Esophagus muscularis mucosa (tissue), 4 donors: ENCODE measurements around the gene GADD45GIP1. TPM values are rescaled to one million over a fixed set of nuclear protein-coding genes. Genes with fewer than 3 reads are reported as not detected.

Source experiments
- DNase-seq: peaks from one replicate; pipeline ENCODE4 v3.0.0-alpha.2; 2017; ENCODE audit errors: extremely low spot score
- H3K27ac ChIP-seq, 4 donors: fragments of 200-600 bp; sonication (generic); replicated peaks in 1 of 4; 1 replicate in 3 of 4; 2 replicates in 1 of 4; pipeline ENCODE4 v1.5.1; 2016 to 2019; ENCODE audit warnings: mild to moderate bottlenecking in 1 of 4
- H3K27me3 ChIP-seq, 4 donors: fragments of 200-600 bp; sonication (generic); one replicate each; pipeline versions ENCODE4 v1.5.1 to v1.6.0; 2016 to 2019
- H3K36me3 ChIP-seq, 4 donors: fragments of 200-600 bp; sonication (generic); one replicate each; pipeline ENCODE4 v1.5.1; 2016 to 2019
- H3K4me1 ChIP-seq, 4 donors: fragments of 200-600 bp; sonication (generic); one replicate each; pipeline ENCODE4 v1.5.1; 2016 to 2019
- H3K4me3 ChIP-seq, 4 donors: fragments of 200-600 bp; sonication (generic); 1 replicate in 2 of 4; 2 replicates in 2 of 4; pipeline ENCODE4 v1.5.1; 2016 to 2019; ENCODE audit warnings: mild to moderate bottlenecking in 4 of 4, moderate library complexity in 1 of 4
- H3K9me3 ChIP-seq, 4 donors: fragments of 200-600 bp; sonication (generic); 1 replicate in 3 of 4; 2 replicates in 1 of 4; pipeline ENCODE4 v1.5.1; 2016 to 2019
- EP300 ChIP-seq: sonication (generic); formaldehyde crosslinking; IDR thresholded peaks from one replicate; pipeline ENCODE4 v1.6.1; 2017; ENCODE audit warnings: antibody characterized with exemption
- POLR2A ChIP-seq: fragments of 450-650 bp; IDR thresholded peaks from one replicate; pipeline ENCODE4 v1.6.1; 2017; ENCODE audit warnings: antibody characterized with exemption, moderate library complexity, mild to moderate bottlenecking, low read depth
- POLR2AphosphoS5 ChIP-seq, 2 donors: sonication (generic); formaldehyde crosslinking; IDR thresholded peaks; one replicate each; pipeline ENCODE4 v1.6.1; 2017; ENCODE audit warnings: antibody characterized with exemption in 2 of 2
- WGBS: methylation state at CpG from one replicate; pipeline ENCODE4 v1.1.5; 2018; 5-methylcytosine and 5-hydroxymethylcytosine counted together
- intact Hi-C: fragments of 100-400 bp; cut with DNase I; formaldehyde crosslinking; loops from one replicate; pipeline ENCODE4 v1.15.1; 2023
- total RNA-seq, 4 donors: library from RNA; depleted of rRNA; stranded (reverse); fragments of >200 nt; gene quantifications; one replicate each; pipeline versions ENCODE4 v1.1.0 to v1.2.1, GENCODE V29; 2016
- TF ChIP-seq, protein P1 (sequence below), 3 experiments: fragments of 200-600 bp in 2 of 3; fragments of 450-650 bp in 1 of 3; sonication (generic) in 2 of 3; IDR thresholded peaks; one replicate each; pipeline ENCODE4 v1.5.1; 2017 to 2019; ENCODE audit warnings: antibody characterized with exemption in 3 of 3, mild to moderate bottlenecking in 2 of 3, moderate library complexity in 1 of 3

GADD45GIP1 gene
- total RNA-seq, 4 donors from 2014 or later = 33.0 to 60.1 (median 49.3) TPM

DNA sequence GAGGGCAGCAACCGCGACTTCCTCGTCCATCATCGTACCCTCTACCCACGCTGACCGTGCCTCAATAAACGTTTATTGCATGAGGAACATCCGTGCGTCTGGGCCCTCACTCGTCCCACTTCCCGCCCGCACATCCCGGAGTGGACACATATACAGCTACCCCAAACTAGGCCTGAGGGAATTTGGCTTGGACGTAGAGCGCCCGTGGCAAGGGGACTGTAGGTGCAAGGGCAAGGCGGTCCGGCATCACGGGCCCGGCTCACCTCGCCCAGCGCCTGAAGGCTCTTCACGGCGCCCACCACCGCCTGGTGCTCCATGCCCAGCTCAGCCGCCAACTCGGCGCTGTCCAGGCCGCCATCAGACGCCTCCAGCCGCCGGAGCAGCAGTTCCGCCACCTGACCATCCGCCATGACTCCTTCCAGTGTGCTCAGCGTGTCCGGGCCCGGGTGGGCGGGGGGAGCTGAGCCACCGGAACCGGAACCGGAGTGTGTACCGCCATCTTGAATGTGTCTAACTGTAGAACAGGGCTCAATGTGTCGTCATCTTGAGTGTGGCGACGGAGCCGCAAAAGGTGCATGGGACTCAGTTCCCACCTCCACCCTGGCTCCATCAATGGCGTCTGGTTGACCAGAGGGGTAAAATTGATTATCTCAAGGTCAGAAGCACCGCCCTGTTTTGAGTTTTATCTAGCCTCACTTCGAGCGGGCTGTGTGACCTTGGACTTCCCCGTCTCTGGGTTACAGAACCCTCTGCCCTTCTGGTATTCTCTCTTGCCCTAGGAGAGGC lies 23.5 kb downstream of the GADD45GIP1 start, which contains the start of gene FARSA:
Gene FARSA (minus strand): TSS at position 425 of the 786 bp plus-strand sequence. CDS start 15 bp downstream, at position 410.
- Histone ChIP-seq H3K27ac (peak within 1 kb of the TSS; percentile 76 to 89 (median 85)), H3K27me3 (no peaks in the 10 kb centered on the region), H3K4me1 (peaks cover 25 to 37% (median 33%) of the 10 kb centered on the region in 4 donors), H3K9me3 (no peaks in the 10 kb centered on the region), H3K4me3 (peak within 1 kb of the TSS; percentile 74 to 97 (median 90)), H3K36me3 (peaks cover 14 to 27% (median 24%) of the 10 kb centered on the region in 4 donors)
- WGBS = 4% methylated on average over 37 of the region's 51 CpGs
- TF ChIP-seq EP300 = no peak
- TF ChIP-seq, protein P1, sequence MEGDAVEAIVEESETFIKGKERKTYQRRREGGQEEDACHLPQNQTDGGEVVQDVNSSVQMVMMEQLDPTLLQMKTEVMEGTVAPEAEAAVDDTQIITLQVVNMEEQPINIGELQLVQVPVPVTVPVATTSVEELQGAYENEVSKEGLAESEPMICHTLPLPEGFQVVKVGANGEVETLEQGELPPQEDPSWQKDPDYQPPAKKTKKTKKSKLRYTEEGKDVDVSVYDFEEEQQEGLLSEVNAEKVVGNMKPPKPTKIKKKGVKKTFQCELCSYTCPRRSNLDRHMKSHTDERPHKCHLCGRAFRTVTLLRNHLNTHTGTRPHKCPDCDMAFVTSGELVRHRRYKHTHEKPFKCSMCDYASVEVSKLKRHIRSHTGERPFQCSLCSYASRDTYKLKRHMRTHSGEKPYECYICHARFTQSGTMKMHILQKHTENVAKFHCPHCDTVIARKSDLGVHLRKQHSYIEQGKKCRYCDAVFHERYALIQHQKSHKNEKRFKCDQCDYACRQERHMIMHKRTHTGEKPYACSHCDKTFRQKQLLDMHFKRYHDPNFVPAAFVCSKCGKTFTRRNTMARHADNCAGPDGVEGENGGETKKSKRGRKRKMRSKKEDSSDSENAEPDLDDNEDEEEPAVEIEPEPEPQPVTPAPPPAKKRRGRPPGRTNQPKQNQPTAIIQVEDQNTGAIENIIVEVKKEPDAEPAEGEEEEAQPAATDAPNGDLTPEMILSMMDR (IDR thresholded peaks at IDR 0.05) = no peak
- TF ChIP-seq POLR2AphosphoS5 (IDR thresholded peaks at IDR 0.05) = peak; percentile 93 to 95
- peak; percentile 21 for TF ChIP-seq POLR2A
- intact Hi-C loops = no loop called here
- DNase-seq = peak; percentile 97

DNA sequence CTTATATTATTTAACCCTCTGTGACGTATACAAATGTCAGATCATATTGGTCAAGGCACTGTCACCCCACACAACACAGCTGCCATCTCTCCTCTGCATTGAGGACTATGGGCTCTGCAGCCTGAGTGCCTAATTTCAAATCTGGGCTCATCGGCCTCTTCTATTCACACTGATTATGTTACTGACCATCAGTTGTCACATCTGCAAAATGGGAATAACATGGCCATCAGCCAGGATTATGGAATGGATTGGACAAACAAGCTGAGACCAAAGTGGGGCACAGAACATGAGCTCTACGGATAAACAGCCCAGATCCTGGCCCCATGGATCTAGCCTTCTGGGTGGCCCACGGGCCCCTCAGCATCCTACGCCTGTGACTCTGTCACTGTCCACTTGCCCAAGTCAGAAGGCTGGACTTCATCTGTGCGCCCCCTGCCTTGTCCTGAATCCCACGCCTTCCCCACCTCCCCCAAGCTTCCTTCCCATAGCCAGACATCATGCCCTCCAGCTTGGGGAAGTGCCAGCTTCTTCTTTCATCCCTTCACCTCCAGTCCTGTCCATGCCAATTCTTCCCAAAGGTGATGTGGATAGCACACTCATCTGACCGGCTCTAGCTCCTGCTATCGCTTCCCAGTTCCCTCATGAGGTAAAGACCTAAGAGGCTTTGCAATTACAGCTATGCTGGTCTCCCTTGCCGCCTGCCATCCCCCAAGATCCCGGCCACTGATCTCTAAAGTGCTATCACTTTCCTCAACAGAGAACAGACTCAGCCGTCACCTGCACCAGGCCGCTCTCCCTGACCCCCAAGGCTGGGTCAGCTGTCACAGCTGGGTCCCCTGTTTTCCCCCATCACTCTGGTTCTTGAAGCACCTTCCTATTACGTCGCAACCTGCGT lies 24.4 kb downstream of the GADD45GIP1 start:
- peaks cover 20 to 35% (median 32%) of the 10 kb centered on the region in 4 donors for H3K36me3 ChIP-seq

DNA sequence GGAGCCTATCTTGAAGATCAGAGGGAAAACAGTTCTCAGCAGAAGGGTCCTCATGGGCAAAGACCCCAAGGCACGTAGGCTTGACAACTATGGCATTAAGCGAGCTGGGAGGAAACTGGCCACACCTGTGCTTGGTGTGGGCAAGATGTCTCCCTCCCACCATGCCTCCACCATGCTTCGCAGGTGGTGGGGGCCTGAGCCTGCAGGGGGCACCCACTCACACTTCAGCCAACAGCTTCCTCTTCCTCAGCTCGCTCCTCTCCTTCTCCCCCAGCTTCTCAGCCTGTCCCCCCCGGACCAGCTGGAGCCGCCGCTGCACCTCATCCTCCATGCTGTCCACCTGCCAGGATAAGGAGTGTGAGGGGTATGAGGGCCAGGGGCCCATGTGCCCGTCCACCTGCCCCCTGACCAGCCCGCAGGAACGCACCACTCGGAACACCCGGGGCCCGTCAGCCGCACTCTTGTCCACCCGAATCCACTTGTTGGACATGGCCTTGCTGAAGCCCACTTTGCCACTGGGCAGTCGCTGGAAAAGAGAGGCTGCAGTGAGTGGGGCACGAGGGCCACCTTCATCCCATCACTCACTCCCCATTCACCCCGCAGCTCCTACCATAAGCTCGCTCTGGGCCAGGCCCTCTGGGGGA lies 26.9 kb downstream of the GADD45GIP1 start:
- peaks cover 18 to 27% (median 22%) of the 10 kb centered on the region in 4 donors for H3K4me1 ChIP-seq
- DNase-seq = no peak
- intact Hi-C loops = no loop called here
- H3K36me3 ChIP-seq = peaks cover 41 to 60% (median 58%) of the 10 kb centered on the region in 4 donors
- H3K9me3 ChIP-seq = no peaks in the 10 kb centered on the region
- TF ChIP-seq POLR2AphosphoS5 (IDR thresholded peaks at IDR 0.05) (no peak), POLR2A (no peak), EP300 (no peak)
- TF ChIP-seq, protein P1 (IDR thresholded peaks at IDR 0.05) = no peak
- no peak overlapping the region for H3K4me3 ChIP-seq
- no peak overlapping the region for H3K27ac ChIP-seq
- WGBS = 93% methylated on average over 18 of the region's 19 CpGs
- no peaks in the 10 kb centered on the region for H3K27me3 ChIP-seq

More for the DNA sequence above, 24.4 kb downstream of the GADD45GIP1 start:
- Histone ChIP-seq H3K27ac (peak overlapping the region; percentile 76 to 89 (median 85)), H3K4me1 (peaks cover 22 to 33% (median 28%) of the 10 kb centered on the region in 4 donors), H3K4me3 (peak overlapping the region; percentile 74 to 97 (median 90)), H3K9me3 (no peaks in the 10 kb centered on the region), H3K27me3 (no peaks in the 10 kb centered on the region)
- intact Hi-C loops = no loop called here
- 29% methylated on average over 16 of the region's 16 CpGs for WGBS
- TF ChIP-seq EP300 (no peak), POLR2AphosphoS5 (IDR thresholded peaks at IDR 0.05) (no peak), POLR2A (no peak)
- TF ChIP-seq, protein P1 (IDR thresholded peaks at IDR 0.05) = no peak
- DNase-seq = no peak

DNA sequence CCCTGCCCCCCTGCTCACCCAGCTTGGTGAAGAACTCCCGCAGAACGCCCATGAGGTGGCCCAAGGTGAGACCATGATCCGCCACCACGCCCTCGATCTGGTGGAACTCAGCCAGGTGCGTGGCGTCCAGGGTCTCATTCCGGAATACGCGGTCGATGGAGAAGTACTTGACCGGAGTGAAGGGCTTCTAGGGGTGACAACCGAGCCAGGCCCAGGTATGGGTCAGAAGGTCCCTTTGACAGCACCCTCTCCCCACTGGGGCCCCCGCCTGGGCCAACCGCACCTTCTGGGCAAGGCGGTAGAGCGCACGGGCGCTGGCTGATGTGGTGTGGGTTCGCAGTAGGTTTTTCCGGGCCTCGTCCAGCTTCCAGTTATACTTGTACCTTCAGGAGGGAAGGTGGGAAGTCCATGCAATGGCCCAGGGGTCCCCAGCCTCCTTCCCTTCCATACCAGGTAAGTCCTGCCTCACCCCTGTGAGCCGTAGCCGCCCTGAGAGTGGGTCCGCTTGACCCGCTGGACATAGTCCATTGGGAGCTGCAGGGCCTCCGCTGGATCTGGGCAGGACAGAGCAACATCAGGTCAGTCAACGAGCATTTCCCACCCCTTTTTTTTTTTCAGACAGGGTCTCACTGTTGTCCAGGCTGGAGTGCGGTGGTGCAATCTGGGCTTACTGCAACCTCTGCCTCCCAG lies 32.3 kb downstream of the GADD45GIP1 start:
- peaks cover 0 to under 1% (median 0%) of the 10 kb centered on the region in 4 donors for H3K4me1 ChIP-seq
- TF ChIP-seq, protein P1 (IDR thresholded peaks at IDR 0.05) = no peak
- TF ChIP-seq POLR2AphosphoS5 (IDR thresholded peaks at IDR 0.05) = no peak
- TF ChIP-seq POLR2A = no peak
- no peak for TF ChIP-seq EP300
- peaks cover 63 to 78% (median 77%) of the 10 kb centered on the region in 4 donors for H3K36me3 ChIP-seq
- no peak overlapping the region for H3K27ac ChIP-seq
- no peaks in the 10 kb centered on the region for H3K9me3 ChIP-seq
- DNase-seq = no peak
- 95% methylated on average over 18 of the region's 29 CpGs for WGBS
- intact Hi-C loops = no loop called here
- H3K4me3 ChIP-seq = no peak overlapping the region
- no peaks in the 10 kb centered on the region for H3K27me3 ChIP-seq
